ENCODE results near the gene DUSP8. TPM values are rescaled to one million over a fixed set of nuclear protein-coding genes. Genes with fewer than 3 reads are reported as not detected.
A peak's percentile ranks its signal among the peaks of the same experiment; 100 is the strongest.

The DUSP8 gene
- total and polyA plus RNA-seq, 9 of the 15 experiments (the other 6 are each of a cell fraction or from before 2014, with no cell fraction given), result 0.14 to 2.0 (median 0.86) TPM; not detected in 2

DNA sequence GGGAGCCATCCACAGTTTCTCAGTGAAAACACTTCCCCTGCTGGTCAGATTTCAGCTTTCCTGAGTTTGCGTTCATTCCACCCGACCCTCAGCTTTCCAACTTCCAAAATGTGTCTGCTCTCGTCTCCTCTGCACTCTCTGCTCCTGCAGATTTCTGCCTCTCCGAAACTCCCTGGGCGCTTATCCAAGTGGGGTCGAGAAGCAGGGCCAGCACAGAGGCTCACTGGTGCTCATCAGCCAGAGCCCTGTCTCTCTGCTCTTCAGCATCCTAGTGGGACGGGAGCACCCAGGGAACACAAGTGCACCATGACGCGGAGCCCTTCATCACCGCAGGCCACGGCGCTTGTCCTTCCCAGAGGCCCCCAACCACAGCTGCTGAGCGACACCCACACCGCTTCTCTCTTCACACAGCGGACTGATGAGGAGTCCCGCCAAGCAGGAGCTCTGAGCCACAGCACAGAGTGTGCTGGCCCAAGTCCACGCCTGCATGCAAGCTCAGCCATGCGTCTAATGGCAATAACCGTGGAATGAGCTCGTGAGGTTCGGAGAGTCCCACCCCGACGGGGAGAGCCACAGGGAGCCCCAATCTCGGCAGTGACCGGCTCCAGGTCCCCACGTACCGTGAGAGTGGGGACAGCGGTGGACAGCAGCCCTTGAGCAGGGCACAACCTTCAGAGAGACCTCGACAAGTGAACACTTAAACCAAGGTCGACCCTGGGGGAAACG lies 57.6 kb downstream of the DUSP8 start:
- no peak overlapping the region for H2AFZ ChIP-seq (ENCODE audit: low read depth, low read length)
- no TSS peak for BruUV-seq (replicated peaks)
- ChIA-PET CTCF (ENCODE audit: low intra/inter-chr PET ratio) (interaction anchor here (2.7 kb wide), 1 partner anchor 312 kb away, joined by 15 read pairs; no protein-coding TSS in a partner anchor), POLR2A (interaction anchor here (0.6 to 1.4 kb wide), 2 partner anchors 9 to 815 kb away, joined by 4 to 5 read pairs; no protein-coding TSS in a partner anchor)
- H3K36me3 ChIP-seq (ENCODE audit: control insufficient read depth, insufficient read depth, low read length), result no peaks in the 10 kb centered on the region
- peaks cover 21% of the 10 kb centered on the region for H3K79me2 ChIP-seq (ENCODE audit: control insufficient read depth, insufficient read depth, low read length)
- peaks cover 9 to 49% of the 10 kb centered on the region in 2 experiments for H3K4me1 ChIP-seq (replicated peaks in 1 of 2; ENCODE audit: control insufficient read depth in 2 of 2, insufficient read depth in 2 of 2, low read length in 2 of 2)
- WGBS (ENCODE audit: insufficient coverage, low coverage, missing lambda C conversion rate), result 77% methylated on average over 28 of the region's 31 CpGs
- H3K9me3 ChIP-seq (replicated peaks; ENCODE audit: control insufficient read depth, insufficient read depth, low read depth, low read length), result no peaks in the 10 kb centered on the region
- ATAC-seq (no peak), FAIRE-seq (no peak), DNase-seq (ENCODE audit: extremely low read depth in 1 of 4, low spot score in 3 of 4) (no peak)
- no peaks in the 10 kb centered on the region for H3K27me3 ChIP-seq (ENCODE audit: control insufficient read depth in 2 of 2, insufficient read depth in 2 of 2, low read length in 2 of 2)
- no peak overlapping the region for H3K4me2 ChIP-seq (ENCODE audit: insufficient read depth, low read length)
- intact Hi-C loops (cut with micrococcal nuclease) (loop anchor here (1.0 to 5.0 kb wide), 4 partner anchors 62 to 311 kb away; no protein-coding TSS in a partner anchor), in situ Hi-C loops (cut with MboI) (no loop called here)
- H3K9me1 ChIP-seq (ENCODE audit: control insufficient read depth, insufficient read depth, low read length), result peaks cover 17% of the 10 kb centered on the region
- TF ChIP-seq LEF1 (IDR thresholded peaks at IDR 0.05) (no peak), GABPB1 (CRISPR knock-in tag; IDR thresholded peaks at IDR 0.05) (no peak), RAD51 (IDR thresholded peaks at IDR 0.05; ENCODE audit: borderline replicate concordance, low read depth) (no peak), BACH1 (tag; IDR thresholded peaks at IDR 0.05) (no peak), ZC3H11A (IDR thresholded peaks at IDR 0.05; ENCODE audit: low read depth, low read length) (no peak), NFRKB (IDR thresholded peaks at IDR 0.05; ENCODE audit: low read depth) (no peak), PPARD (CRISPR knock-in tag; IDR thresholded peaks at IDR 0.05) (no peak)
- TF ChIP-seq, protein P1, sequence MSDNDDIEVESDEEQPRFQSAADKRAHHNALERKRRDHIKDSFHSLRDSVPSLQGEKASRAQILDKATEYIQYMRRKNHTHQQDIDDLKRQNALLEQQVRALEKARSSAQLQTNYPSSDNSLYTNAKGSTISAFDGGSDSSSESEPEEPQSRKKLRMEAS (CRISPR knock-in tag; IDR thresholded peaks at IDR 0.05), result peak; percentile 8; the same call in 1 of the 2 replicates
- TF ChIP-seq, protein P2, sequence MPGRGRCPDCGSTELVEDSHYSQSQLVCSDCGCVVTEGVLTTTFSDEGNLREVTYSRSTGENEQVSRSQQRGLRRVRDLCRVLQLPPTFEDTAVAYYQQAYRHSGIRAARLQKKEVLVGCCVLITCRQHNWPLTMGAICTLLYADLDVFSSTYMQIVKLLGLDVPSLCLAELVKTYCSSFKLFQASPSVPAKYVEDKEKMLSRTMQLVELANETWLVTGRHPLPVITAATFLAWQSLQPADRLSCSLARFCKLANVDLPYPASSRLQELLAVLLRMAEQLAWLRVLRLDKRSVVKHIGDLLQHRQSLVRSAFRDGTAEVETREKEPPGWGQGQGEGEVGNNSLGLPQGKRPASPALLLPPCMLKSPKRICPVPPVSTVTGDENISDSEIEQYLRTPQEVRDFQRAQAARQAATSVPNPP (IDR thresholded peaks at IDR 0.05; ENCODE audit: borderline replicate concordance, insufficient read depth, insufficient read length), result no peak
- no peak overlapping the region for H3K27ac ChIP-seq (ENCODE audit: extremely low read depth, low read depth, low read length)
- H4K20me1 ChIP-seq (replicated peaks; ENCODE audit: control insufficient read depth, insufficient read depth, low read length), result peaks cover 82% of the 10 kb centered on the region
- H3K9ac ChIP-seq (ENCODE audit: insufficient read depth in 1 of 2, low read depth in 2 of 2, low read length in 2 of 2), result peak overlapping the region in 1 of 2 experiments; percentile 26; a peak in 1 of 4 replicates
- no peak overlapping the region for H3K4me3 ChIP-seq
